GM23248 (cell line): ENCODE data around the gene ANKS1B. TPM values are rescaled to one million over a fixed set of nuclear protein-coding genes. Genes with fewer than 3 reads are reported as not detected.
"Not testable (repeated sequence)": the region's sequence is repeated elsewhere in the genome, so short reads cannot be mapped to it uniquely, and the experiment has no call there.

Experiments
- DNase-seq: peaks from one replicate; pipeline ENCODE4 v3.0.0-alpha.2; 2015
- H2AFZ ChIP-seq: fragments of 200-600 bp; sonication (generic); 2 replicates; pipeline ENCODE4 v1.6.1; 2016; ENCODE audit warnings: antibody characterized with exemption
- H3F3A ChIP-seq: fragments of 200-600 bp; sonication (generic); 2 replicates; pipeline ENCODE4 v1.6.1; 2016; ENCODE audit warnings: mild to moderate bottlenecking, antibody characterized with exemption, mixed run types; ENCODE audit not compliant: insufficient read depth
- H3K27ac ChIP-seq: fragments of 200-600 bp; sonication (generic); 2 replicates; pipeline ENCODE4 v1.5.1; 2016; ENCODE audit warnings: mild to moderate bottlenecking
- H3K27me3 ChIP-seq: fragments of 200-600 bp; sonication (generic); replicated peaks from 2 replicates; pipeline ENCODE4 v1.6.1; 2016; ENCODE audit warnings: mild to moderate bottlenecking; ENCODE audit not compliant: insufficient read depth
- H3K36me3 ChIP-seq: fragments of 200-600 bp; sonication (generic); 2 replicates; pipeline ENCODE4 v1.6.1; 2016; ENCODE audit warnings: low read depth, mild to moderate bottlenecking
- H3K4me1 ChIP-seq: fragments of 200-600 bp; sonication (generic); 2 replicates; pipeline ENCODE4 v1.6.1; 2016; ENCODE audit warnings: mild to moderate bottlenecking; ENCODE audit not compliant: insufficient read depth
- H3K4me2 ChIP-seq: fragments of 200-600 bp; sonication (generic); one replicate; pipeline ENCODE4 v1.6.1; 2016; ENCODE audit warnings: mild to moderate bottlenecking; ENCODE audit not compliant: unreplicated experiment
- H3K4me3 ChIP-seq: fragments of 200-600 bp; sonication (generic); 2 replicates; pipeline ENCODE4 v1.5.1; 2016; ENCODE audit warnings: mild to moderate bottlenecking
- H3K79me2 ChIP-seq: fragments of 200-600 bp; sonication (generic); 2 replicates; pipeline ENCODE4 v1.6.1; 2016; ENCODE audit warnings: mild to moderate bottlenecking; ENCODE audit not compliant: insufficient read depth
- H3K9ac ChIP-seq: fragments of 200-600 bp; sonication (generic); 2 replicates; pipeline ENCODE4 v1.6.1; 2016; ENCODE audit warnings: mild to moderate bottlenecking
- H3K9me2 ChIP-seq: fragments of 200-600 bp; sonication (generic); 2 replicates; pipeline ENCODE4 v1.6.1; 2016; ENCODE audit warnings: mixed run types, mild to moderate bottlenecking, moderate library complexity; ENCODE audit not compliant: insufficient read depth
- H3K9me3 ChIP-seq: fragments of 200-600 bp; sonication (generic); one replicate; pipeline ENCODE4 v1.6.1; 2017; ENCODE audit warnings: low read depth
- H4K20me1 ChIP-seq: fragments of 200-600 bp; sonication (generic); 2 replicates; pipeline ENCODE4 v1.6.0; 2016; ENCODE audit not compliant: insufficient read depth
- EZH2 ChIP-seq: fragments of 200-600 bp; sonication (generic); IDR thresholded peaks from 2 replicates; pipeline ENCODE4 v1.6.1; 2018; ENCODE audit warnings: antibody characterized with exemption, mild to moderate bottlenecking; ENCODE audit not compliant: insufficient read depth, poor library complexity, severe bottlenecking
- EZH2phosphoT487 ChIP-seq: fragments of 200-600 bp; sonication (generic); IDR thresholded peaks from 2 replicates; pipeline ENCODE4 v1.6.1; 2018; ENCODE audit warnings: antibody characterized with exemption, moderate library complexity, mild to moderate bottlenecking, low read depth; ENCODE audit not compliant: insufficient read depth
- WGBS, 2 experiments: methylation state at CpG; one replicate each; pipeline ENCODE4 v1.1.6; 2015 to 2017; ENCODE audit warnings: low lambda C conversion rate in 2 of 2, low coverage in 1 of 2; ENCODE audit errors: missing lambda C conversion rate in 2 of 2; 5-methylcytosine and 5-hydroxymethylcytosine counted together
- in situ Hi-C: fragments of 300-500 bp; cut with MboI; formaldehyde crosslinking; loops from 2 replicates; pipeline ENCODE4 v1.15.0; 2020
- polyA plus RNA-seq: library from polyadenylated mRNA; unstranded; fragments of >200 nt; fragmentation: Nextera tagmentation; extraction: Ambion mirVana; gene quantifications from 2 replicates; pipeline ENCODE4 v1.2.1, GENCODE V29; 2016
- total RNA-seq: library from RNA; depleted of rRNA; stranded (reverse); fragments of >200 nt; shearing (Covaris generic); gene quantifications from 2 replicates; pipeline ENCODE4 v1.2.3, GENCODE V29; 2014

ANKS1B gene
- total and polyA plus RNA-seq, 2 experiments from 2014 or later: not detected

DNA sequence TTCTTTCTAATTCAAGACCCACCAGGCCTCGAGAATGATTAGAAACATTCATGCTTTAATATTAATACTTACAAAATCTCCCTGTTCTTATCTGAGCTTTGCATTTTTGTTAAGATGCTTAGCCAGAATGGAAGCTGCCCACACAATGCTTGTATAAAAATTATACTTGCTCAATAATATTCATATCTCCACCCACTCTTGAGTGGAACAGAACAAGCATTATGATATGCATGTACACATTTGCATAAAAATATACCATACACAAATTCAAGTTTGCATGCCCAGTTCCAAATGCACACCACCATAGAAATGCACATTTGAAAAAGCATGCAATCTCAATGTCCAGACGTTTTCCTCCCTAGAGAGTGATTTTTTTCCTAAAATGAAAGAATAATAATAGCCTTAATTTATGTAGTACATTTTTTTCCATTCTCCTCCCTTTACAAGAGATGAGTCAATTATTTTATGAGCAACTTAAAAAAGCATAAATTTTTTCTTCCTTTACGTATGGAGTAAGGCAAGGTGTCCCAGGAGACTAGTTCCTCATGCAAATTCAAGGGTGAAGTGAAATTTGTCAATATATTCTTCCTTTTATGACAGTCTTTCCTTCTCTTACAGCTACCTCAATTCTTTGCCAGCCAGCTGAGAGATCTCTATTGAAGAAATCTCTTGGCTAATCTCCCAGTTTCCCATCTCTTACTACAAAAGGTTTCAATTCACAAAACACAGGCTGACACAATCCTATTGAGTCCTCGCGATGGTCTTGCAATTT, 650.3 kb downstream of the ANKS1B start:
- DNase-seq: no peak
- H4K20me1 ChIP-seq: no peaks in the 10 kb centered on the region
- H3K36me3 ChIP-seq: no peaks in the 10 kb centered on the region
- H3K9me2 ChIP-seq: no peaks in the 10 kb centered on the region
- no peak overlapping the region for H3K4me3 ChIP-seq
- TF ChIP-seq EZH2 (no peak), EZH2phosphoT487 (no peak)
- no peaks in the 10 kb centered on the region for H3K27me3 ChIP-seq
- H3K4me1 ChIP-seq: no peaks in the 10 kb centered on the region
- no peaks in the 10 kb centered on the region for H3K9me3 ChIP-seq
- no peak overlapping the region for H3K9ac ChIP-seq
- WGBS, 2 experiments: 1% methylated on average over 5 of the region's 5 CpGs
- no peaks in the 10 kb centered on the region for H3F3A ChIP-seq
- H3K4me2 ChIP-seq: no peak overlapping the region
- no peaks in the 10 kb centered on the region for H3K79me2 ChIP-seq
- in situ Hi-C loops: no loop called here
- no peak overlapping the region for H2AFZ ChIP-seq
- no peak overlapping the region for H3K27ac ChIP-seq

DNA sequence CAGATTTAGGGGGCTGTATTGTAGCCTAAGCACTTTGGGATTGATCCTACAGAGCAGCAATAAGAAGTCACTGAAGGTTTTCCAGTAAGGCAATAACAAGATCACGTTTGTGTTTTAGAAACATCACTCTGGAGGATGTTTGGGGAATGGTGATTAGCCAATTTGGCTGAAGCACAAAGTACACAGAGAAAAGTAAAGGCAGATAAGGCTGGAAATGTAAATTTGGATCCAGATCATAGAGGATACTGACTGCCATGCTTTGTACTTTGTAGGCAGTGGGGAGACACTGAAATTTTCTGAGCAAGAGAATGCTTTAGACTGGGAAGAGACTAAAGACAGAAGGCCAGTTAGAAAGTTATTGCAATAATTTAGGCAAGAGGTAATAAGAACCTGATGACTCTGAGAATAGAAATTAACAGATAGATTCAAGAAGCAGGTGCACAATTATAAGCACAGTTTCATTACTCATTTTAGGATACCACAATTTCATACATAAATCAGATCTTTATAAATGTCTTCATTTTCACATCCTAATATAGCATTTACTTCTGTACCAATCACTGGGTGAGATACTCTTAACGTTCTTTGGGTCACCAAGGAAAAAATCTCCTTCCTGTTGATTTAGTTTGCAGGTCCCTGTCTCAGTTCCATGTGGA, 651.7 kb downstream of the ANKS1B start:
- Histone ChIP-seq H2AFZ (no peak overlapping the region), H3K4me3 (no peak overlapping the region), H4K20me1 (no peaks in the 10 kb centered on the region), H3F3A (no peaks in the 10 kb centered on the region), H3K79me2 (no peaks in the 10 kb centered on the region), H3K9me2 (no peaks in the 10 kb centered on the region), H3K4me1 (no peaks in the 10 kb centered on the region), H3K27ac (no peak overlapping the region), H3K9me3 (no peaks in the 10 kb centered on the region), H3K4me2 (no peak overlapping the region), H3K27me3 (no peaks in the 10 kb centered on the region), H3K9ac (no peak overlapping the region), H3K36me3 (no peaks in the 10 kb centered on the region)
- TF ChIP-seq EZH2 (no peak), EZH2phosphoT487 (no peak)
- WGBS, 2 experiments: 2 to 3% methylated on average over 2 of the region's 2 CpGs
- in situ Hi-C loops: no loop called here
- DNase-seq: no peak

- H3K9me3 ChIP-seq: no peaks in the 10 kb centered on the region
- H3K4me1 ChIP-seq: no peaks in the 10 kb centered on the region
- TF ChIP-seq EZH2 (no peak), EZH2phosphoT487 (no peak)
- H3K27ac ChIP-seq: no peak overlapping the region
- DNase-seq: no peak
- no peaks in the 10 kb centered on the region for H3K36me3 ChIP-seq
- 0% methylated on average over 1 of the region's 1 CpG for WGBS, 2 experiments
- no peaks in the 10 kb centered on the region for H3K27me3 ChIP-seq
- no peaks in the 10 kb centered on the region for H4K20me1 ChIP-seq
- no peak overlapping the region for H3K4me3 ChIP-seq
- no peak overlapping the region for H3K9ac ChIP-seq
- no peaks in the 10 kb centered on the region for H3F3A ChIP-seq
- no peaks in the 10 kb centered on the region for H3K9me2 ChIP-seq
- H3K4me2 ChIP-seq: no peak overlapping the region
- H2AFZ ChIP-seq: no peak overlapping the region
- H3K79me2 ChIP-seq: no peaks in the 10 kb centered on the region
- in situ Hi-C loops: no loop called here
Measured at GRCh38 chr12:99330216-99330615, 654.5 kb downstream of the ANKS1B start.

- not testable (repeated sequence) for H3F3A ChIP-seq
Measured at GRCh38 chr12:99321210-99321609, 663.5 kb downstream of the ANKS1B start.

More at GRCh38 chr12:99321210-99321609, 663.5 kb downstream of the ANKS1B start:
- H3K4me3 ChIP-seq, H3K79me2 ChIP-seq, DNase-seq, H3K9me3 ChIP-seq, H3K9me2 ChIP-seq, H3K4me2 ChIP-seq, H4K20me1 ChIP-seq, H3K4me1 ChIP-seq, in situ Hi-C loops, H3K36me3 ChIP-seq, H3K27me3 ChIP-seq, H3K9ac ChIP-seq, H2AFZ ChIP-seq, H3K27ac ChIP-seq: not testable (repeated sequence)
- 67 to 69% methylated on average over 9 of the region's 9 CpGs for WGBS, 2 experiments
